Loucy (cell line): ENCODE data around the gene PKP1.

ENCODE experiments used
- H2AFZ ChIP-seq: fragments of 200-600 bp; sonication (generic); 2 replicates; pipeline ENCODE4 v1.6.0; 2016; ENCODE audit warnings: antibody characterized with exemption, mild to moderate bottlenecking, low read length, moderate library complexity
- H3F3A ChIP-seq: fragments of 200-600 bp; 2 replicates; pipeline ENCODE4 v1.6.0; 2016; ENCODE audit warnings: antibody characterized with exemption, low read depth, mild to moderate bottlenecking
- H3K27me3 ChIP-seq: fragments of 200-600 bp; sonication (generic); 2 replicates; pipeline ENCODE4 v1.6.1; 2014; ENCODE audit warnings: low read length, mild to moderate bottlenecking; ENCODE audit not compliant: insufficient read depth, poor library complexity, severe bottlenecking
- H3K36me3 ChIP-seq: fragments of 200-600 bp; sonication (generic); 2 replicates; pipeline ENCODE4 v1.6.1; 2016; ENCODE audit warnings: low read length; ENCODE audit not compliant: insufficient read depth
- H3K4me1 ChIP-seq: fragments of 200-600 bp; sonication (generic); 2 replicates; pipeline ENCODE4 v1.5.1; 2014; ENCODE audit warnings: low read length, mild to moderate bottlenecking; ENCODE audit not compliant: insufficient read depth, poor library complexity, severe bottlenecking
- H3K4me2 ChIP-seq: fragments of 200-600 bp; sonication (generic); 2 replicates; pipeline ENCODE4 v1.6.0; 2014; ENCODE audit warnings: antibody characterized with exemption, low read length, low read depth, mild to moderate bottlenecking; ENCODE audit not compliant: poor library complexity, severe bottlenecking
- H3K4me3 ChIP-seq: fragments of 200-600 bp; sonication (generic); 2 replicates; pipeline ENCODE4 v1.5.1; 2014; ENCODE audit warnings: low read length, mild to moderate bottlenecking, mixed read lengths; ENCODE audit not compliant: poor library complexity, severe bottlenecking
- H3K79me2 ChIP-seq: fragments of 200-600 bp; sonication (generic); 2 replicates; pipeline ENCODE4 v1.6.1; 2014; ENCODE audit warnings: low read length; ENCODE audit not compliant: insufficient read depth
- H3K9ac ChIP-seq: fragments of 200-600 bp; sonication (generic); 2 replicates; pipeline ENCODE4 v1.6.0; 2014; ENCODE audit warnings: mild to moderate bottlenecking, low read depth, low read length, moderate library complexity; ENCODE audit not compliant: poor library complexity, severe bottlenecking
- H3K9me2 ChIP-seq: fragments of 200-600 bp; sonication (generic); replicated peaks from 2 replicates; pipeline ENCODE4 v1.6.1; 2016; ENCODE audit warnings: low read depth, low read length, mixed read lengths
- H3K9me3 ChIP-seq: fragments of 200-600 bp; sonication (generic); 2 replicates; pipeline ENCODE4 v1.6.1; 2014; ENCODE audit warnings: mild to moderate bottlenecking, antibody characterized with exemption, low read length, low read depth; ENCODE audit not compliant: insufficient read depth
- H4K20me1 ChIP-seq: fragments of 200-600 bp; sonication (generic); 2 replicates; pipeline ENCODE4 v1.6.0; 2014; ENCODE audit warnings: antibody characterized with exemption, low read length, mild to moderate bottlenecking; ENCODE audit not compliant: insufficient read depth, poor library complexity, severe bottlenecking
- EZH2phosphoT487 ChIP-seq: fragments of 200-600 bp; IDR thresholded peaks from 2 replicates; pipeline ENCODE4 v1.6.1; 2018; ENCODE audit warnings: antibody characterized with exemption, mild to moderate bottlenecking, moderate library complexity, borderline replicate concordance
- TF ChIP-seq, protein P1 (sequence below): fragments of 200-600 bp; sonication (generic); conservative IDR thresholded peaks from 2 replicates; pipeline ENCODE4 v1.5.1; 2014; ENCODE audit warnings: mild to moderate bottlenecking, antibody characterized with exemption, low read length

PKP1 gene

DNA sequence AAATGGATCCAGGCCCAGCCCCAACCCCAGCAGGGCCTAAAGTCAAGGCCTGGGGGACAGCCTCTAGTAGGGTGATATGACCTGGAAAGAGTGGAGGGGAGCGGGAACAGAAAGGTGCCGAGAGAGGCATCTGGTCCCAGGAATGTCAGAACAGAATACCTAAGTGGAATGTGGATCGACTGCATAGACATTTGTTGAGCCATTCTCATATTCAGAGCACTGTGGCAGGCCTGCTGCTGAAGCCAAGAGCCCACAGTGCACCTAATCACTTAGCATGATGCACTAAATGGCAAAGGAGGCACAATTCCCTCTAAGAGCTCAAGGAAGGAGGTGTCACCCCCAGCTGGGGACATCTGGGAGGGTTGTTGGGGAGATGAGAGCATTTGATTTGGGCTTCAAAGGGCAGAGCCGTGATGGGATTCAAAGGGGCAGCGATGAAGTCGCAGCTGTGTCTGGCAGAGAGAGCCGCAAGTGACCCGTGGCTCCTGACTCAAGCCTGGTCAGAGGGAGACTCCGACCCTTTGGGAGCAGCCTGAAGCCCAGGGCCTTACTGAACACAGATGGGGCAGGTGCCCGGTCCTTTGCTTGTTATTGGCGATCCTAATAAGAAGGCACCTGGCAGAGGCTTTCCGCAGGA is 8.6 kb upstream of the PKP1 start:
- Histone ChIP-seq H3K79me2 (no peaks in the 10 kb centered on the region), H2AFZ (no peak overlapping the region), H4K20me1 (no peaks in the 10 kb centered on the region), H3K4me3 (no peak overlapping the region), H3K27me3 (no peaks in the 10 kb centered on the region), H3K9me2 (no peaks in the 10 kb centered on the region), H3K9me3 (no peaks in the 10 kb centered on the region), H3K36me3 (no peaks in the 10 kb centered on the region), H3K4me2 (no peak overlapping the region), H3K9ac (no peak overlapping the region), H3K4me1 (no peaks in the 10 kb centered on the region), H3F3A (no peaks in the 10 kb centered on the region)
- no peak for TF ChIP-seq EZH2phosphoT487
- TF ChIP-seq, protein P1, sequence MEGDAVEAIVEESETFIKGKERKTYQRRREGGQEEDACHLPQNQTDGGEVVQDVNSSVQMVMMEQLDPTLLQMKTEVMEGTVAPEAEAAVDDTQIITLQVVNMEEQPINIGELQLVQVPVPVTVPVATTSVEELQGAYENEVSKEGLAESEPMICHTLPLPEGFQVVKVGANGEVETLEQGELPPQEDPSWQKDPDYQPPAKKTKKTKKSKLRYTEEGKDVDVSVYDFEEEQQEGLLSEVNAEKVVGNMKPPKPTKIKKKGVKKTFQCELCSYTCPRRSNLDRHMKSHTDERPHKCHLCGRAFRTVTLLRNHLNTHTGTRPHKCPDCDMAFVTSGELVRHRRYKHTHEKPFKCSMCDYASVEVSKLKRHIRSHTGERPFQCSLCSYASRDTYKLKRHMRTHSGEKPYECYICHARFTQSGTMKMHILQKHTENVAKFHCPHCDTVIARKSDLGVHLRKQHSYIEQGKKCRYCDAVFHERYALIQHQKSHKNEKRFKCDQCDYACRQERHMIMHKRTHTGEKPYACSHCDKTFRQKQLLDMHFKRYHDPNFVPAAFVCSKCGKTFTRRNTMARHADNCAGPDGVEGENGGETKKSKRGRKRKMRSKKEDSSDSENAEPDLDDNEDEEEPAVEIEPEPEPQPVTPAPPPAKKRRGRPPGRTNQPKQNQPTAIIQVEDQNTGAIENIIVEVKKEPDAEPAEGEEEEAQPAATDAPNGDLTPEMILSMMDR, result no peak

DNA sequence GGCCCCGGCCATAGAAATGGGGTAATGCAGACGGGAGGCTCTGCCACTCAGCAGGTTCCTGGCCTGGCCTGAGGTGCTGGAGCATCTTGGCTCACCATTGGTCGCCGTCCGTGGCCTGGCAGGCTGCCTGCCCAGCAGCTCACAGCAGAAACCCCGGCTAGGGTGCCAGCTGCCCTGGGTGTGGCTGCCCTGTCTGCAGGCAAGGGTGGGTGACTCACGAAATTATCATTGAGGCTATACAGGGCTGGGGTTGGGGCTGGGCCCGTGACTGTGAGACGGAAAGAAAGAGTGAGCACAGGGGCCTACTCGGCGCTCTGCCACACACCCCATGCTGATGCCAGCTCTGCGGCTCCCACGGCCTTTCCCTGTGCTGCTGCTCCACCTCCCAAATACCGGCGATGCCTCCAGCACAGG is 8.0 kb upstream of the PKP1 start:
- H3K4me1 ChIP-seq, result no peaks in the 10 kb centered on the region
- H3F3A ChIP-seq, result no peaks in the 10 kb centered on the region
- no peak overlapping the region for H3K9ac ChIP-seq
- H4K20me1 ChIP-seq, result no peaks in the 10 kb centered on the region
- no peaks in the 10 kb centered on the region for H3K9me2 ChIP-seq
- no peaks in the 10 kb centered on the region for H3K9me3 ChIP-seq
- no peaks in the 10 kb centered on the region for H3K36me3 ChIP-seq
- H3K4me2 ChIP-seq, result no peak overlapping the region
- H3K27me3 ChIP-seq, result no peaks in the 10 kb centered on the region
- TF ChIP-seq, protein P1, result no peak
- no peak for TF ChIP-seq EZH2phosphoT487
- H3K4me3 ChIP-seq, result no peak overlapping the region
- no peak overlapping the region for H2AFZ ChIP-seq
- H3K79me2 ChIP-seq, result no peaks in the 10 kb centered on the region

- Histone ChIP-seq H3K4me1 (no peaks in the 10 kb centered on the region), H3K4me3 (no peak overlapping the region), H3K9me3 (no peaks in the 10 kb centered on the region), H3K27me3 (no peaks in the 10 kb centered on the region), H2AFZ (no peak overlapping the region), H3K79me2 (no peaks in the 10 kb centered on the region), H3K9me2 (no peaks in the 10 kb centered on the region), H3F3A (no peaks in the 10 kb centered on the region), H4K20me1 (no peaks in the 10 kb centered on the region), H3K9ac (no peak overlapping the region), H3K36me3 (no peaks in the 10 kb centered on the region), H3K4me2 (no peak overlapping the region)
- TF ChIP-seq EZH2phosphoT487, result no peak
- TF ChIP-seq, protein P1, result no peak
Observed at GRCh38 chr1:201276891-201277290, 6.4 kb upstream of the PKP1 start.
